MM.1S (cell line): Measurements from ENCODE around the gene MEGF10.

Experiments
- CTCF ChIP-seq: fragments of 300-600 bp; sonication (generic); IDR thresholded peaks from 2 replicates; pipeline ENCODE4 v1.5.1; 2016; ENCODE audit warnings: antibody characterized with exemption, low read length, mixed read lengths
- EZH2 ChIP-seq: fragments of 300-600 bp; sonication (generic); optimal IDR thresholded peaks from 2 replicates; pipeline ENCODE3; 2017; ENCODE audit warnings: low read depth, mild to moderate bottlenecking, antibody characterized with exemption, low read length, mixed read lengths
- EZH2phosphoT487 ChIP-seq: fragments of 300-600 bp; sonication (generic); IDR thresholded peaks from 2 replicates; pipeline ENCODE4 v1.6.1; 2018; ENCODE audit warnings: antibody characterized with exemption, low read length

GRCh38 chr5:127402361-127402760 lies 111.8 kb downstream of the MEGF10 start:
- TF ChIP-seq EZH2phosphoT487, result no peak
- TF ChIP-seq CTCF, result no peak
- no peak for TF ChIP-seq EZH2
